Transverse colon (tissue), 4 donors: ENCODE results near the gene SP5. TPM values are rescaled to one million over a fixed set of nuclear protein-coding genes. Genes with fewer than 3 reads are reported as not detected.

ENCODE experiments used
- DNase-seq: peaks from one replicate; pipeline ENCODE4 v3.0.0-alpha.2; 2019
- H3K27ac ChIP-seq, 4 donors: fragments of 200-600 bp; sonication (generic); 2 replicates each; pipeline ENCODE4 v1.5.1; 2016 to 2018; ENCODE audit warnings: inconsistent platforms in 4 of 4
- H3K27me3 ChIP-seq: fragments of 200-600 bp; sonication (generic); 2 replicates; pipeline ENCODE4 v1.5.1; 2017; ENCODE audit warnings: inconsistent platforms
- H3K36me3 ChIP-seq, 4 donors: fragments of 200-600 bp; sonication (generic); 2 replicates each; pipeline ENCODE4 v1.5.1; 2017 to 2019; ENCODE audit warnings: inconsistent platforms in 4 of 4
- H3K4me1 ChIP-seq, 4 donors: fragments of 200-600 bp; sonication (generic); 2 replicates each; pipeline ENCODE4 v1.5.1; 2017 to 2020; ENCODE audit warnings: inconsistent platforms in 4 of 4
- H3K4me3 ChIP-seq, 4 donors: fragments of 200-600 bp; sonication (generic); 1 replicate in 1 of 4; 2 replicates in 3 of 4; pipeline versions ENCODE4 v1.5.1 to v1.6.1; 2017 to 2019; ENCODE audit warnings: inconsistent platforms in 4 of 4
- H3K9me3 ChIP-seq, 2 donors: fragments of 200-600 bp; sonication (generic); 2 replicates each; pipeline ENCODE4 v1.5.1; 2017 to 2019; ENCODE audit warnings: inconsistent platforms in 2 of 2
- EP300 ChIP-seq: sonication (generic); formaldehyde crosslinking; IDR thresholded peaks from one replicate; pipeline ENCODE4 v1.6.1; 2017; ENCODE audit warnings: antibody characterized with exemption, low read depth
- POLR2A ChIP-seq: fragments of 450-650 bp; IDR thresholded peaks from one replicate; pipeline ENCODE4 v1.6.1; 2016; ENCODE audit warnings: antibody characterized with exemption, mild to moderate bottlenecking, moderate library complexity
- POLR2AphosphoS5 ChIP-seq, 3 donors: sonication (generic); formaldehyde crosslinking; IDR thresholded peaks; one replicate each; pipeline ENCODE4 v1.6.1; 2016; ENCODE audit warnings: antibody characterized with exemption in 3 of 3
- WGBS, 2 donors: methylation state at CpG; one replicate each; pipeline ENCODE4 v1.1.5; 2018; ENCODE audit warnings: low coverage in 1 of 2; 5-methylcytosine and 5-hydroxymethylcytosine counted together
- in situ Hi-C, 4 donors: fragments of 200-750 bp; cut with MboI; loops; one replicate each; pipeline versions ENCODE4 v1.15.0 to v1.15.1; 2017; ENCODE audit warnings: low sequenced_read_pairs in 3 of 4, low pct_ligation_motif_present in 1 of 4, low pct_unique_long_range_greater_than_20kb in 1 of 4
- intact Hi-C: fragments of 100-400 bp; cut with DNase I; formaldehyde crosslinking; loops from one replicate; pipeline ENCODE4 v1.15.1; 2023; ENCODE audit warnings: low total_unique reads
- total RNA-seq, 4 donors: library from RNA; depleted of rRNA; stranded (reverse); fragments of >200 nt; gene quantifications; one replicate each; pipeline ENCODE4 v1.1.0, GENCODE V29; 2016
- TF ChIP-seq, protein P1 (sequence below), 5 experiments: fragments of 200-600 bp in 3 of 5; fragments of 450-650 bp in 2 of 5; sonication (generic) in 3 of 5; IDR thresholded peaks; 1 replicate in 2 of 5; 2 replicates in 3 of 5; pipeline ENCODE4 v1.5.1; 2016 to 2017; ENCODE audit warnings: antibody characterized with exemption in 5 of 5, inconsistent platforms in 3 of 5, mild to moderate bottlenecking in 2 of 5, moderate library complexity in 1 of 5

Gene SP5
- total RNA-seq, 4 donors from 2014 or later: 0.41 to 2.2 TPM; not detected in 2

DNA sequence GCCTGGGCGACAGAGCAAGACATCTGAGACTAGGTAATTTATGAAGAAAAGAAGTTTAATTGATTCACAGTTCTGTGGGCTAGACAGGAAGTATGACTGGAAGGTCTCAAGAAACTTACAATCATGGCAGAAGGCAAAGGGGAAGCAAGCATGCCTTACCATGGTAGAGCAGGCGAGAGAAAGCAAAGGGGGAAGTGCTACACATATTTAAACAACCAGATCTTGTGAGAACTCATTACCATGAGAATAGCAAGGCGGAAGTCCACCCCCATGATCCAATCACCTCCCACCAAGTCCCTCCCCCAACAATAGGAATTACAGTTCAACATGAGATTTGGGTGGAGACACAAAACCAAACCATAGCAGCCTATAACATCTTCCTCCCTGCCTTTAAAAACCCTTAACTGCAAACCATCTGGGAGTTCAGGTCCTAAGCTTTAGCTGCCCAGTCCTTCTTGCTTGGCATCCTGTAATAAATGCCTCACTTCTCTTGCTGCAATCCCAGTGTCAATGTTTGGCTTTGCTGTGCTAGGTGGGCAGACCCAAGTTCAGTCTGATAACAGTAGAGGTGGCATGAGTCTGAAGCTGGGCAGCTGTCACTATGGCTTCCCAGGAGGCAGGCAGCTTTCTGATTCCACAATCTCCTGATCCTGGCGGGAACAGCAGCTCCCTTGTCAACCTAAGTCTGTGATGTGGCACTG is 11.2 kb upstream of the SP5 start:
- WGBS, 2 donors: 85 to 93% methylated on average over 3 to 4 of the region's 4 CpGs

DNA sequence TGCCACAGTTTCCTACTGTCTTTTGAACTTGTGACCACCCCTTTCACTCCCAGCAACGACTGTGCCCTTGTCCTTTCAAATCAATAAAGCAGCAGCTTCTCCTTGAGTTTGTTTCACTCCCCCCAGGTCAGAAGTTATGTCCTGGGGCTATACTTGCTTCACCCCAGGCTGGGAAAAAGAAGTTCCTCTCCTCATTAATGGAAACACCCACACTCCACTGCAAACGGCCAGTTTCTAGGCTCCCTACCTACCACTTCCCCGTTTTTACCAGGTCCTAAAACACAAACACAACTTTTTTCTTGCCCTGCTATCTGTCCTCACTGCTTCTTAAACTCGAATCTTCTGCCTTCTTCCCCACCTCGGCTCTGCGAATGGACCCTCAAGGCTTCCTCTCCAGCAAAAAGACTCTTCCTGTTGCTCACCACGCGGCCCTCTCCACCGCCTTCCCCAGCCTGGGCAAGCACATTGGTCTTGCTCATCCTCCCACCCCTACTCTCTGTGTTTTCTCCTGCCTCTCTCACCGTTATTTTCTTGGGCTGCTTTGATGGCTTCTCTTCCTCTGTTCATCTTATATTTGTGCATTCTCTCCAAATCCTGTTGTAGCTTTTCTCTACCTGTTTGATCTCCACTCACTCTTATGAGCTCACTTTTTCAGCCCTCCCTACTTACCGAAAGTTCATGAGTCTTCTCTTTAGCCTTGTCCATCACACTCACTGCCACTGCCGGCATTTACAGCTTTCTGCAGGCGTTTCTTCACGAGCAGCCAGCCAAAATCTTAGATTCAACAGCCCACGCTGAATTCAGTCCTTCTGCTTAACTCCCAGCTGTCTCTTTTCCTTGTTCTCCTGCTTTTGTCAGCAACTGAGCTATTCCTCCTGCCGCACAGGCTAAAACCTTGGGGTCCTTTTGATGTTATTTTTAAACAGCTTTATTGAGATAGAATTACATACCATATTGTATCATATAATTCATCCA is 7.0 kb upstream of the SP5 start:
- Histone ChIP-seq H3K4me1 (peaks cover 0 to 9% (median 4%) of the 10 kb centered on the region in 4 donors), H3K36me3 (no peaks in the 10 kb centered on the region), H3K27ac (no peak overlapping the region), H3K27me3 (peaks cover 69% of the 10 kb centered on the region), H3K9me3 (no peaks in the 10 kb centered on the region), H3K4me3 (no peak overlapping the region)
- 48 to 50% methylated on average over 10 to 16 of the region's 16 CpGs for WGBS, 2 donors
- TF ChIP-seq, protein P1, sequence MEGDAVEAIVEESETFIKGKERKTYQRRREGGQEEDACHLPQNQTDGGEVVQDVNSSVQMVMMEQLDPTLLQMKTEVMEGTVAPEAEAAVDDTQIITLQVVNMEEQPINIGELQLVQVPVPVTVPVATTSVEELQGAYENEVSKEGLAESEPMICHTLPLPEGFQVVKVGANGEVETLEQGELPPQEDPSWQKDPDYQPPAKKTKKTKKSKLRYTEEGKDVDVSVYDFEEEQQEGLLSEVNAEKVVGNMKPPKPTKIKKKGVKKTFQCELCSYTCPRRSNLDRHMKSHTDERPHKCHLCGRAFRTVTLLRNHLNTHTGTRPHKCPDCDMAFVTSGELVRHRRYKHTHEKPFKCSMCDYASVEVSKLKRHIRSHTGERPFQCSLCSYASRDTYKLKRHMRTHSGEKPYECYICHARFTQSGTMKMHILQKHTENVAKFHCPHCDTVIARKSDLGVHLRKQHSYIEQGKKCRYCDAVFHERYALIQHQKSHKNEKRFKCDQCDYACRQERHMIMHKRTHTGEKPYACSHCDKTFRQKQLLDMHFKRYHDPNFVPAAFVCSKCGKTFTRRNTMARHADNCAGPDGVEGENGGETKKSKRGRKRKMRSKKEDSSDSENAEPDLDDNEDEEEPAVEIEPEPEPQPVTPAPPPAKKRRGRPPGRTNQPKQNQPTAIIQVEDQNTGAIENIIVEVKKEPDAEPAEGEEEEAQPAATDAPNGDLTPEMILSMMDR (IDR thresholded peaks at IDR 0.05): no peak
- TF ChIP-seq POLR2AphosphoS5 (IDR thresholded peaks at IDR 0.05) (no peak), EP300 (no peak), POLR2A (no peak)
- in situ Hi-C loops: loop anchor here in 2 of 4 donors (25.0 kb wide), 2 partner anchors 104 to 296 kb away; partner anchors contain the start of gene GAD1 (in 1 of the 2)
- intact Hi-C loops: no loop called here
- DNase-seq: no peak

More for the DNA sequence above, 11.2 kb upstream of the SP5 start:
- peaks cover 31% of the 10 kb centered on the region for H3K27me3 ChIP-seq
- TF ChIP-seq POLR2AphosphoS5 (IDR thresholded peaks at IDR 0.05): no peak
- TF ChIP-seq EP300: no peak
- TF ChIP-seq POLR2A: no peak
- TF ChIP-seq, protein P1 (IDR thresholded peaks at IDR 0.05): no peak
- H3K4me1 ChIP-seq: no peaks in the 10 kb centered on the region
- in situ Hi-C loops: loop anchor here in 2 of 4 donors (25.0 kb wide), 2 partner anchors 108 to 292 kb away; partner anchors contain the start of gene GAD1 (in 1 of the 2)
- intact Hi-C loops: no loop called here
- no peak for DNase-seq
- no peaks in the 10 kb centered on the region for H3K36me3 ChIP-seq
- H3K27ac ChIP-seq: no peak overlapping the region
- no peak overlapping the region for H3K4me3 ChIP-seq
- H3K9me3 ChIP-seq: no peaks in the 10 kb centered on the region

DNA sequence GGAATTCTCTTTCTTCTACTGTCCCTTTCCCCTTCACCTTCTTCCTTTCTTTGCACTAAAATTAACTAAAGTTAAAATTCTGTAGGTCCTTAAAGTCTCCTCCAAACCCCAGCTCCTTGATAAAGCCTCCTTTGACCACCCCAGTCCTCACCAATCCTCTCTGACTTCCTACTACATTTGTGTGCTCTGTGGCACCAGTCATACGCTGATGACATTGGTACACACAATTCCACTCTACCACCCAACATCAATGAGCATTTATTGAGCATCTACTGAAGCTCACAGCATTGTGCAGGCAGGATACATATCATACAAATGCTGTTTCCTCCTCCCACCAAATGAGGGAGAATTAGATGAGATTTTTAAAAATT is 4.5 kb upstream of the SP5 start:
- intact Hi-C loops: loop anchor here (10.0 kb wide), 1 partner anchor 206 kb away; no protein-coding TSS in a partner anchor
- TF ChIP-seq POLR2A (no peak), POLR2AphosphoS5 (IDR thresholded peaks at IDR 0.05) (no peak), EP300 (no peak)
- TF ChIP-seq, protein P1 (IDR thresholded peaks at IDR 0.05): no peak
- DNase-seq: no peak
- H3K27ac ChIP-seq: no peak overlapping the region
- in situ Hi-C loops: loop anchor here in 2 of 4 donors (25.0 kb wide), 2 partner anchors 102 to 298 kb away; partner anchors contain the start of gene GAD1 (in 1 of the 2)
- no peaks in the 10 kb centered on the region for H3K9me3 ChIP-seq
- no peak overlapping the region for H3K4me3 ChIP-seq
- H3K4me1 ChIP-seq: peaks cover 2 to 29% (median 15%) of the 10 kb centered on the region in 4 donors
- 81% methylated on average over 1 of the region's 1 CpG; no CpG with 5 or more reads in 1 of the 2 donors for WGBS, 2 donors
- H3K36me3 ChIP-seq: no peaks in the 10 kb centered on the region
- peaks cover 87% of the 10 kb centered on the region for H3K27me3 ChIP-seq
